NAMALWA (cell line): ENCODE results near the gene TMEM14C.

ENCODE experiments used
- DNase-seq: peaks from one replicate; pipeline ENCODE4 v3.0.0-alpha.2; 2015; ENCODE audit warnings: low spot score

TMEM14C gene

DNA sequence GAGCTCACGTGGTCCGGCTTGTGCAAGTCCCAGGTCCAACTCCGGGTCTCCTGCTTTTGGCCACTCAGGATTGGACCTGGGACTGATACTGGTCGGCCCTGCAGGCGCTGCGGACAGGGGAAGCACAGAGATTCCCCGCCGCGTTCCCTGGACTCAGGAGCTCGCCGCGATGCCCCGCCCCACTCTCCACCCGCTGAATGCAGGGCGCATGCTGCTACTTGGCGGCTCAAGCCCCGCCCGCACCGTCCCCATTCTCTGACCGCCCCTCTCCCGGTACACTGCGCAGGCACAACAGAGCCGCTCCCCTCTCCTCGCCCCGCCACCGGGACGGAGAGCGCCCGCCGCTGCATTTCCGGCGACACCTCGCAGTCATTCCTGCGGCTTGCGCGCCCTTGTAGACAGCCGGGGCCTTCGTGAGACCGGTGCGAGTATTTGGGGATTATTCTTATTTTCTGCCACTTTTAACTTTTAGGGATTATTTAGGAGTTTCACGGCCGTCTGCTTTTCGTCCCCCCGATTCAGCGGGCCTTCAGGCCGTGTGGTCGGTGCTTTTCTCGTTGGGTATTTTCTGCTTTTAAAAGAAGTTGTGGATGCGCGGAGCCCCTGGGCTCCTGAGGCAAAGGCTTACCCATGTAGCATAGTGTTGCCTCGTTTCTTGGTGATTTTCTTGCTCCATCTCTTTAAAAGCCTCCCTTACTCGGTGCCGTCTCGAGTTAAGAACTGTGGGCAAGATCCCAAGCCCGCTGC lies at the start of gene TMEM14C:
Gene TMEM14C, plus strand, starts transcription at position 251 of the 747 bp plus-strand sequence. CDS start 1,544 bp downstream, outside the sequence.
- DNase-seq: peak; percentile 89

DNA sequence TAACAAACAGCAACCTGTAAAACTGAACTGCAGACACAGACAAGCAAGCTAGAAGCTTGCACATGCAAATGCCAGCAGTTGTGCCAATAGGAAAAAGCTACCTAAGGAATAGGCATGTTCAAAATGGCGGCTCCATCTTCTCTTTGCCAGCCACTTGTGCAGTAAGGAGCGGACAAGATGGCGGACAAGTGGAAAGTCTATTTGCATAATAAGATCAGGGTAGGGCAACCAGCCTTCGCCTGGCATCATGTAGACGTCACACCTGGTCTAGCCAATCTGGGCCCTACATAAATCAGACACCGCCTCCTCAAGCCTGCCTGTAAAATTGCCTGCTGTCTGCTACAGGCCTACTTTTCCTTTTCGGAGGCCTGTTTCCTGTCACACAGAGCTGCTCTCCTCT lies 46.5 kb upstream of the TMEM14C start:
- DNase-seq: no peak

DNA sequence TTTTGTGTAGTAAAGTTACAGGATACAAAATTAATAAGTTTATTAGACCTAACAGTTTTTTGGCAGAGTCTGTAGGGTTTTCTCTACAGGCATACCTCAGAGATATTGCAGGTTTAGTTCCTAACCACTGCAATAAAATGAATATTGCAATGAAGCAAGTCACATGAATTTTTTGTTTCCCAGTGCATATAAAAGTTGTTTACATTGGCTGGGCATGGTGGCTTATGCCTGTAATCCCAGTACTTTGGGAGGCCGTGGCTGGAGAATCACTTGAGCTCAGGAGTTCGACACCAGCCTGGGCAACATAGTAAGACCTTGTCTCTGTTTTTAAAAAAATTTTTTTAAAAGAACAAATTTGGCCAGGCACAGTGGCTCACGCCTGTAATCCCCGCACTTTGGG lies 44.4 kb upstream of the TMEM14C start:
- no peak for DNase-seq

DNA sequence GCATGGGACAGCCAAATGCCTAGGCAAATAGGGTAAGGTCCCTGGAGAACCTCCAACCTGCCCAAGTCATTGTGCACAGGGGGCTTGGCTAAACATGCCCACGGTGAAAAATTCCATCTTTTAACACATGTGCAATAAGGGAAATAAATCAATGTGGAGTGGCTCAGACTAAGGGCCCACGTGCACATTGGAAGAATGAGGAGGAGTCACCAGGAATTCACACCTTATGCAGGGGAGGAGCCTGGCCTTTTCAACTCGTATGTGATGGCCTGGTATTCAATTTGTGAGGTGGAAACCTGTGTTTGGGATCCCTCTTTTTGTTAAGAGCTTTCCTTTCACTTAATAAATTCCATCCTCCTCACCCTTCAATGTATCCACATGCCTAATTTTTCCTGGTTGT lies 41.1 kb upstream of the TMEM14C start:
- DNase-seq: no peak

DNA sequence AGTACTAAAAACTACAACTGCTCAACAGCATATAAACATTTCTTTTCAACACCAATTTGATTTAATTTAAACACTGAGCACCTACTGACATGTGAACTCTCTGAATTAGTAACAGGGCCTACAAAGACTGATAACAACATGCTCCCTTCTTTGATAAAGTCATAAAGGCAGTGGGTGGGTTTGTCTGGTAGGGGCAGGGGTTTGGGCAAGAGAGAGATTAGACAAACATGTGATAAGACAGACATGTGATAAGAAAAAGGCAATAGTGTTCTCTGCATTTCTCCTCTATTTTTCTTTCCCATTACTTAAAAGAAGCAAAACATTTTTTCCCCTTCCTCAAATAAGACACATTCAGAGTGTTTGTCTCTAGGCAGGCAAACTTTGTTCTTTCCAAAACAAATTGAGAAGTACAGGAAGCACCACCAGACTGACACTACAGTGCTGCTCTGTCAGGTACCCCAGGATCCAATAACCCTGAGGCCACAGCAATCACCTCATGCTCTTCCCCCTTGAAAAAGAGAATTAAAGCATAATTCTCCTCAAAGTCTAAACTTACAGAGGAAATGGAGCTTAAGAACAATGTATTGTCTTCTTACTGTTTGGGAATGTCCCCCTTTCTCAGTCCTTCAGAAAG lies 40.4 kb upstream of the TMEM14C start:
- DNase-seq: no peak

DNA sequence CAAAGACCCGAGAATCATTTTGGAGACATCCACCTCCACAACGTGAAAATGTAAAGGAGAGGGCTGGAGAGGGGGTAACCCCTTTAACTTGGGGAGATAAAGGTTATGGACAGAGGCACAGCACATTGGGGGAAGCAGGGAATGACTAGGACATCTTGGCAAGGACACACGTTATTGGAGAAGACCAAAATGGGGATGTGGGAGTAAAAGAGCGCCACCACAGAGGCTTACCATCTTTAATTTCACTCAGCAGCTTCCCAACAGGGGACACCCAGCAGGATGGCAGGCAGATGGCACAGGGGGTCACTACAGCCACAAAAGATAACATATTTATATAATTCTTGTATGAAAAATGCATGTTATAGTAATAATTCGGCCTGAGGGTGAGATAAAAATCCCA lies 38.3 kb upstream of the TMEM14C start:
- no peak for DNase-seq

DNA sequence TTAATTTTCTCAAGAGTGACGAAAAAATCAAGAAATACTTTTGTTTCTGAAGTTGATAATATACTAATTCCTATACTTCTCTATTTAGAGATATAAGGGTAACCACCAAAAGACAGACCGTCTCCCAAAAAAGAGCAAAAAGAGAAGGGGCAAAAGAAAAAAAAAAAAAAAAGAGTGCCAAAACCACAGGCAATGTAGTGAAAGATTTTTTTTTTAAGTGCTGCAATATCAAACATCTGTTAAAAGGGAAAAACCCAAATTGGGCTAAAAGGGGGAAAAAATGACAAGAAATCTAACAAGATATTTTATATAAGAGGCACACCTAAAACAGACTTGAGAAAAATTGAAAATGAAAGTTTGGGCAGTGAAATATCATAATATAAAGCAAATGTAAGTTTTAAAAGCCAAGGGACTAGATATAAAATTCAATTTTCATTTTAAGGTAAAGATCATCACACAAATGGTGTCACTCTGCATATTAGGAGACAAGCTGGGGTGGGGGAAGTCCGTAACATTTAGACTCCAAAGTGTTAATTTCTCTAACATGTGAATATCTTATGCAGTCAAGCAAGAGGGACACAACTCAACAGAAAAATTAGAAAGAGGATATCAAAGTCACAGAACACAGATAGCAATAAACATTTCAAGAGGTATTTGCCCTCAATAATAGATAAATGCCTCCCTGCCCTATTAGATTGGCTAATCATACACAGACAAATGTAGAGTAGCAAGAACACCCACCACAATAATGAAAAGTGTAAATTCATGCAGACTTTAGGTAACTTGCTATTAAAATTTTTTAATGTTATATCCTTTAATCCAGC lies 37.6 kb upstream of the TMEM14C start:
- no peak for DNase-seq

DNA sequence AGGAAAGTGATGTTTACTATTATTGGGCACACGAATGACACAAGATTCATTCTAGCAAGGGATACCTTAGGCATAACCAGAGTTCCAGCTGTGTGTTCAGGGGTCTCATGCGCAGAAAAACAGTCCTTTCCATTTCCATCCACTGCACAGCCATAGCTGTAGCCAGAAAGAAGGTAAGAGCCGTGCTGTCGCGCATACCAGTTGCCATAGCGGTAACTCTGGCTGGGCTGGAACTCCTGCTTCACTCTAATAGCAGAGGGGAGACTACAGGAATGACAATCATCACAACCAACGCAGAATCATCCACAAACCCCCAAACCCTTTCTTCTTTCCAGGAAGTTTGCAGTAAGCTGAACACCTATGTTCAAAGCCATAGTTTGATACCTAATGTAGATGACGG lies 36.0 kb upstream of the TMEM14C start:
- DNase-seq: no peak

- no peak for DNase-seq
Observed at GRCh38 chr6:10687582-10687981, 35.3 kb upstream of the TMEM14C start.

DNA sequence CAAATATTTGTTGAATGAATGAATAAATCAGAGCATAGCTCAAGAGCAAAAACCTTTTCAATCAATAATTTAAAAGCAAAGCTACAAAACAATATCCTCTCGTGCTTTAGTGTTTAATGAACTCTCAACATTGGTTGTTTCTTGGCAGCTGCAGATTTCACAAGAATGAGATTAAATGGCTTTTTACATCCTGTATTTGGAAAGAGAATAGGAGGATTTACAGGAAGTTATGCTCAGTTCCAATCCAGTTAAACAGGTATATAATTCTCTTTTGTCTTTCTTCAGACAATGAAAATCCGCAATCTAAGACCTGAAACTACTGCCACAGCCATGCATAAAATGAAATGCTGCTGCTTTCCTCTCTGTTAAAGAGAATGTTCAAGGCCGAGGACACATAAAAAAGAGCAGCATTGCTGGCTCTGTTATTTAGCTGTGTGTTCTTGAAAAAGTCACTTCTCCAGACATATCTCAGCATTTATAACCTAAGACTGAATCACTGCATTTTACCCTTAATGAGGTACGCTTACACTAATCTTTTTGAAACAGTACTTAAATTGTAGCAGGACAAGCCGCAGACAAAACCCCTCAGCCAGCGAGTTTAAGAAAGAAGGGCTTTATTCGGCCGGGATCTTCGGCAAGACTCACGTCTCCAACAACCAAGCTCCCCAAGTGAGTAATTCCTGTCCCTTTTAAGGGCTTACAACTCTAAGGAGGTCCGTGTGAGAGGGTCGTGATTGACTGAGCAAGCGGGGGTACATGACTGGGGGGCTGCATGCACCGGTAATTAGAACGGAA lies 32.0 kb upstream of the TMEM14C start:
- DNase-seq: no peak

DNA sequence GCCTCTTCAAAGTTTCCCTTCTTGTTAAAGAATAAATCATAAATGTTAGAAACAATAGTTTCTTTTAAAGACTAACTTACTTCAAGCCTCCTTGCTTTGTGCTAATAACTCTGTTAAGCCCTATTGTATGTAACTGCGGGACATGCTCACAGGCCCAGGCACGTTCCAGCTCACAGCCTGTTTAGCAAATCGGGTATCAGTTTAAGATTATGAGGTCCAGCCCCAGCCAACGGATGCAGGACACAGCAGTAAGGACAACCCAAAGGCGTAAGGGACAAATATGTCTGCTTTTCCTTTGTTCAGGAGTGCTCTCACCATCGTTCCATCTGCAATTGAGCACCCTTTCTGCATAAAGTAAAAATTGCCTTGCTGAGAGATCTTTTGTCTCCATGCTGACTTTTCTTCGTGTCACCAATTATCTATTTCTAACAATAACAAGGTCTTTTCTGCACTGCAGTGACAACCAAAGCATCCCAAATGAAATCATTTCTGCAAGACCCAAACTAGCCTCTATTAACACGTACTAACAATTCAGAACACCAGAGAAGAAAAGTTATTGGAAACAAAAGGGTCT lies 29.8 kb upstream of the TMEM14C start:
- no peak for DNase-seq

- peak; percentile 96 for DNase-seq
Observed at GRCh38 chr6:10694302-10695085, 28.4 kb upstream of the TMEM14C start, which contains the start of the genes C6orf52 and PAK1IP1. Gene C6orf52 (minus strand): TSS chr6:10694616. CDS start chr6:10687550, 7,066 bp downstream. Gene PAK1IP1 (plus strand): TSS chr6:10694972. CDS start chr6:10694986, 14 bp downstream.

DNA sequence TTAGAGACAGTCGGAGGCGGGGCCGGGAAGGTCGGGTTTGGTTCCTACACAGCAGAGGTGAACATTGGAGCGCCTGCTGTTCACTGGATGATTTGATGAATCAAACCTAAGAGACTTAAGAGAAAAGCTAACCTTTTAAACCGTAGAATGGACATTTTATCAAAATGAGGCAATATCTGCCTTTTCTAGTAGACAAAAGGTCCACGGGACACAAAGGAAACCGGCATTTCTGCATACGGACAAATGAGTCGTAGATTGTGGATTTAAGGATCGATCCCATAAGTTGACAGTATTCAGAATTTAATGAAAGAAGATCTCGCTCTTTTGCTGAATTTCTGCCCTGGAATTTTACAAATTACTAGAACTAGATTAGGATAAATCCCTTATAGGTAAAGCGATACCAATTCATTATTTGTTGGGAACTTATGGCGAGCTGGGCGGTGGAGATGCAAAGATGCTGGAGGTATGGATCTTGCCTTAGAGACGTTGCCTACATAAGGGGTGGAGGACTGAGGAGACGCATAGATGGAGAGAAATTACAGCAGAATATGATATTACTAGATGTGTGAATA lies 27.7 kb upstream of the TMEM14C start:
- DNase-seq: no peak

- no peak for DNase-seq
Observed at GRCh38 chr6:10696655-10697054, 26.2 kb upstream of the TMEM14C start.

- no peak for DNase-seq
Observed at GRCh38 chr6:10713962-10714361, 8.9 kb upstream of the TMEM14C start.

DNA sequence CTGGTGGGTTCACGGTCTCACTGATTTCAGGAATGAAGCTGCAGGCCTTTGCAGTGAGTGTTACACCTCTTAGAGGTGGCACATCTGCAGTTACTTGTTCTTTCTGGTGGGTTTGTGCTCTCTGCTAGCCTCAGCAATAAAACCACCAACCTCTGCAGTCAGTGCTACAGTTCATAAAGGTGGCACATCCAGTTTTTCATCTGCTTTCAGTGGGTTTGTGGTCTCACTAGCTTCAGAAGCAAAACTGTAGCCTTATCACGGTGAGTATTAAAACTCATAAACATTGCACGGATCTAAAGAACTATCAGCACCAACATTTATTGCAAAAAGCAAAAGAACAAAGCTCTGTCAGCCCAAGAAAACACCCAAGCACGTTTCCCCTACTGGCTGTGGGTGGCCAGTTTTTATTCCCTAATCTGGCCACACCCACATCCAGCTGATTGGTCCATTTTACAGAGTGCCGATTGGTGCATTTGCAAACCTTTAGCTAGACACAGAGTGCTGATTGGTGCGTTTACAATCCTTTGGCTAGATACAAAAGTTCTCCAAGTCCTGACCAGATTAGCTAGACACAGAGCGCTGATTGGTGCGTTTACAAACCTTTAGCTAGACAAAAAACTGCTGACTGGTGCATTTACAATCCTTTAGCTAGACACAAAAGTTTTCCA lies 3.4 kb upstream of the TMEM14C start:
- DNase-seq: peak; percentile 63

- DNase-seq: no peak
Observed at GRCh38 chr6:10719964-10720264, 3.0 kb upstream of the TMEM14C start.

GRCh38 chr6:10720265-10720959 lies 2.5 kb upstream of the TMEM14C start:
- DNase-seq: peak; percentile 34
